PFSK-1 (cell line): ENCODE results near the gene CEP192.

Experiments used
- REST ChIP-seq, 2 experiments: IDR thresholded peaks; 2 replicates each; pipeline versions ENCODE4 v1.6.1 to v1.8.0; 2011 to 2012; ENCODE audit warnings: low read depth in 2 of 2, low read length in 2 of 2, control low read depth in 1 of 2, inconsistent platforms in 1 of 2, mild to moderate bottlenecking in 1 of 2, moderate library complexity in 1 of 2; ENCODE audit not compliant: insufficient read depth in 1 of 2
- SIN3A ChIP-seq: IDR thresholded peaks from 2 replicates; pipeline ENCODE4 v1.6.1; 2012; ENCODE audit warnings: mild to moderate bottlenecking, low read length, moderate library complexity, borderline replicate concordance; ENCODE audit not compliant: insufficient read depth

GRCh38 chr18:12946549-12947284, 44.4 kb upstream of the CEP192 start:
- TF ChIP-seq SIN3A: no peak
- no peak for TF ChIP-seq REST (IDR thresholded peaks at IDR 0.05; ENCODE audit: insufficient read depth in 1 of 2, low read depth in 2 of 2, low read length in 2 of 2)
